NCI-H345 treated with DMSO at 0.1 percent for 48 hours (cell line): ENCODE data around the gene MVB12B.
"Not testable (repeated sequence)": the region's sequence is repeated elsewhere in the genome, so short reads cannot be mapped to it uniquely, and the experiment has no call there.

Experiments
- DNase-seq: peaks from one replicate; lab custom pipeline; 2025; ENCODE audit not compliant: unreplicated experiment; lab: John Stamatoyannopoulos, UW

Gene MVB12B

DNA sequence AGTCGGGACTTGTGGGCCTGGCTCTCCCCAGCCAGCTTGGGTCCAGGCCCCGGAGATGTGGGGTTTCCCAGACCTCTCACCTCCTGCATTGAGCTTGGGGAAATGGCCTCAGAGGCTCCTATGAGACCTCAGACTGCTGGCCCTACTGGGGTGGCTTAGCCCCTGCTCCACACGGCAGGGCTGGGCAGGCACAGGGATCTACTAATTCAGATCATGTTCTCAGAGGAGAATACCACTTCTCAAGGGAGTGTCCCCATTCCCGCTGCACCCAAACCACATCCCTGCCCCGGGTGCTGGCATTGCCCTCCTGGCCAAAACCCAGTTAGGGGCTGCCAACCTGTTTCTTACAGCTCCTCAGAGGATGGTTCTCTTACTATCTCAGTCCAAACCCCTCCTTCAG is 205.0 kb downstream of the MVB12B start:
- DNase-seq = no peak

DNA sequence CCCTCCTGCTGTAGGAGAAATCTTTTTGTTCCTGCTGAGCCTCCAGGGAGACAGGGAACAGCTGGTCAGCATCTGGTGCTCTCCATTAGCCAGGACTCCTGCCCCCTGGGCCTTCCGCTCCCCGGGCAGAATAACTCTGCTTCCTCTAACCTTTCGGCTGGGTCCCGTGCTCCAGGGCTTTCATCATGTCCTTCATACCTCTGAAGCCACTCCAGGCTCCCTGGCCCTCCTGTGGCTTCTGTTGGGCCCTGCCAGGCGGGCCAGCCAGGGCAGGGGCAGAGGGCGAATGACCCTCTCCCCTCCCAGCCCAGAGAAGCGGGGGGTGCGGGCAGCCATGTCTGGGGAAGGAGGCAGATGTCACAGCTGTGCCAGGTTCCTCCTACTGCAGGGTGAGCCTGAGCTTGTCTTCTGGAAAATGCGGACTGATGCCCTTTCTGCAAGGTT is 205.4 kb downstream of the MVB12B start:
- no peak for DNase-seq

DNA sequence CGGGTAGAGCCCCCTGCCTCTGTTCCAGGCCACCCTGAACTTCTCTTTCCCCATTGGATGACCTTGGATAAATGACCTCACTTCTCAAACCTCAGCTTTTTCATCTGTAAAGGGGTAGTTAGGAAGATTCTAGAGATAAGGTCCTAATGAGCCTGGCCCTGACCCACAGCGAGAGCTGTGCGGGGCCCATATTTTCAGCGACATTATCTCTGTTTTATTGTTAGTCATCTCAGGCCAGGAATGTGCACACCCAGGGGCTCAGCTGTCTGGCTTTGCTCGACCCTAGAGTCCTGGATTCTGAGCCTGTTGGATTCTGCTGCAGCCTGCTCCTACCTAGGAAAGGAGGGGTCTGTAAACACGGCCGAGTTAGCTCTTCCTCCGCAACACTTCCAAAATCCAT is 205.9 kb downstream of the MVB12B start:
- no peak for DNase-seq

DNA sequence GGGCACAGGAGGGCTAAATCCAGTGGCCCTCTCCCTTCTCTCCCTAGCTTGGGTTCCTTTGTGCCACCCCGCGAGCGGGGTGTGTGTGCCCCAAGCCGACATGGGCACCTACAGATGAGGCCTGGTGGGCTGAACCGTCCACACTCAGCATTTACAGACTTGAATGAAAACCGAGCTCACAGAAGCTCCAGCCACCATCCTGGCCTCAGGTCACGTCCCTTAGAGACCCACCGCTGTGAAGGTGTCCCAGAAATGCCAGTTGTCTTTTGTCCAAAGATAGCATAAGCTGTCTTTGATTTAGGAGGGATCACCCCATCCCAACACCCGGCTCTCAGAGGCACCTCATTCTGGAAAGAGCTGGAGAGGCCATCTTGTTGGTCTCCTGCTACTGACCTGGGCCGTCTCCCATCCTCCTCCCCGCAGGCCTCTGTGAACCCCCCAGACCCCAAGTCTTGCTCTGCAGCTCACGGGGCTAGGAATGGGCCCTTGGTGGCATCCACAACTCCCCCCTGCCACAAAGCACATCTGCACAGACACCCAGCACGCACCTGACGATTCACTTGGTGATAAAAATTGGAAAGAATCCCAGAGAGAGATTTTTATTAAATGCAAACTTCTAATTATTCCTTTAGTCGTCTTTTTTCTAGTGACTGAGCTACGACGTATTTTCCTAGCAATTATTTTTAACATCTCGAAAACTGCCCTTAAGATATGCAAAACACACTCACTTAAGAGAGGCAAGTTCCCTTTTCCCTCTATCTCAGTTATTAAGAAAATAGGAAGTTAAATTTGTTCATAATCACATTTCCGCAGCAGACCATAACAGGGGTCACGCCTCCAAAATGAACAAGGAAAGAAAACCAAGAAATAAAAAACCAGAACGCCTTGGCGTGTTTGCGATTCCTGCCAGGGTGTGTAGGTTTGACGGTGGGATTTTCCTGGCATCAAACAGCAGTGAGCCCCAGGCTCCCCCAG is 206.6 kb downstream of the MVB12B start:
- DNase-seq = no peak

DNA sequence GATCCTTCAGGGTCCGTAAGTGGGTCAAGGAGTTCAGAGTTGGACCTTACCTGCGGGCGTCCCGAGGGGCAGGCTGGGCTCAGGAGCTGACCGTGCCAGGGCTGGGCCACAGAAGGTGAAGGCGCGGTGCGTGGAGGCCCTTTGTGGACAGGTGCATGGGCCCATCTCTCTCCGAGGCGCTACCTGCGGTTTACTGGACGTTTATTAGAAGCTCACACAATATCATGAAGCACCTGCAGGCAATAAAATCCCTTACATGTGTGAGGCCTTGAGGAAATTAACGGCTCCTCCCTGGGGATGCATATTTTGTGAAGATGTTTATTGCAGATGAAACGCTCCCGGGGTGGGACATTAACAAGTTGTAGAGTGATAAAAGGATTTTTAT is 207.3 kb downstream of the MVB12B start:
- DNase-seq = no peak

DNA sequence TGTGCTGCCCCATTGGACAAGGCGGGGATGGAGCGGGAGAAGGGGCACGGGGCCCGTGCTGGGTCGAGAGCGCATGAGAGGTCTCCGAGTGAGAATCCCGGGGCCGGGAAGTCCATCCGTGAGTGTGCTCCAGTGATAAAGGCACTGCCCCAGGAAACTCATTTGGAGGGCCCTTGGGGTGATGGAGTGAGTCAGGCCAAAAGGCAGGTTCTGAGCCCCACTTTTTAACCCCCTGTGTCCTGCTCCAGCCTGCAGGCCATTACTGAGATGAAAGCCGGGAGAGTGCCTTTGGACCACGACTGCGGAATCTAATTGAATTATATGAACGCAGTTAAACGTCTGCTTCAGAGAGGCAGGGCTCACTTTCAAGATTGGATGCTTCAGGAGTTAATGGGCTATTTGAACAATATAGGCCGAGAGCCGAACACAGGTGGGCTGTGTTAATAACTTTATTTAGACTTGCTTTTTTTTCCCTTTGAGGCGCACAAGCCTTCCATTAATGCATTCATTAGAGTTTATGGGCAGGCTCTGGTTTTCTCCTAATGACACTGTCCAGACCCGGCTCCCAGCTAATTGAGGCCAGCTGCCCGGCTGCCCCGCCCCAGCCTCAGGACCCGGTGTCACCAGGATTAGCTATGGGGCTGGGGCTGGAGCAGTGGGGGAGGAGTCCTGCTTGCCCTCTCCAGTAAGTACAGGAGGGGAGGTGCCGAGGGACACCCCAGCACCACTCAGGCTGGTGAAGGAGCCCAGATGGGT is 208.0 kb downstream of the MVB12B start:
- no peak for DNase-seq

DNA sequence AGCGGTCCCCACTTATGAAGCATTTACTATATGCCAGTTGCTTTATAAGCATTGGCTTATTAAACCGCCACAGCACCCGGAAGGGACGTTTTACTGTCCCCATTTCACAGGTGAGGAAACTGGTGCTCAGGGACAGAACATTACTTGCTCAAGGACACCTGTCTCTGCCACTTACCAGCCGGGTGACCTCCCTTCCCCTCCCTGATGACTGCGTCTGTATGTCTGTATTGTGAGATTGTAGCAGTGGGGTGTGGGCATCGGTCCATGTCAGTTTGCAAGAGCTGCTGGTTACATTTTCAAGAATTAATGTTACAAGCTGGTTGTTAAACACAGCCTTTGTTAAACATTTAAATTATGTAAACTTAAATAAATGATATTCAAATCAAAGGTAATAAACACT is 209.5 kb downstream of the MVB12B start:
- no peak for DNase-seq

DNA sequence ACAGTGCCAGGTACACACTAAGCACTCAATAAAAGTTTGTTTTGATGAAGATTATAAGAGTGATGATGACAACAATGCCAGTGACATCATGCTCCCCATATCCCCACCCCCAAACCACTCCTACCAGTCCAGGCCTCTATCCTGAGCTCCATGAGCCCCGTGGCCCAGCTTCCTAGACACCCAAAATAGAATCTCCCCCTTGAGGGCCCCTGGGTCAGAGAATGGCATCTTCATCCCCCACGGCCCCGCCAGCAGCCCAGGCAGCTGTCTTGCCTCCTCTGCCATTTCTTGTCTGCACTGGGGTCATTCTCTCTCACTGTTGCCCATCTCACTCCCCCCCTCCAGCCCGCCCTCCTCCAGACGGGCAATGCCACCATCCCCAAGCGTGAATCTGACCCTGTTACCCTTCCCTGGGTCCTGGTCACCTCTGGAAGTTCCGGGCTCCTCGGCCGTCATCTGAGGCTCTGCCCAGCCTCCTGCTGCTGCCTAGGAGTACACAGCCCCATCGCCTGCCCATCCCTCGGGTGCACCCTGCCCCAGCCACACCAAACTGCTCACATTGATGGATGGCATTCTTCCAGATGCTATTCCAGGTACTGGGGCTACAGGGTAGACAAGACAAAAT is 210.3 kb downstream of the MVB12B start:
- DNase-seq = no peak

DNA sequence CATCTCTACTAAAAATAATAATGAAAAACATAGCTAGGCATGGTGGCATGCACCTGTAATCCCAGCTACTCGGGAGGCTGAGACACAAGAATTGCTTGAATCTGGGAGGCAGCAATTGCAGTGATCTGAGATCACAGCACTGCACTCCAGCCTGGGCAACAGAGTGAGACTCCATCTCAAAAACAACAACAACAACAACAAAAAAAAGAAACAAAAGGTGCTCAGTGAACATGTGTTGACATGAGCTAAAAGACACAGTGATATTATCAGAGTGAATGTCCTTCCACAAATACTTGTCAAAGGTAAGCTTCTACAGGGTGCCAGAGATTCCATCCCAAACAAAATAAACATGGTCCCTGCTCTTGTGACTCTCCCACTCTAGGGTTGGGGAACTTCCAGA is 211.9 kb downstream of the MVB12B start:
- DNase-seq = no peak

DNA sequence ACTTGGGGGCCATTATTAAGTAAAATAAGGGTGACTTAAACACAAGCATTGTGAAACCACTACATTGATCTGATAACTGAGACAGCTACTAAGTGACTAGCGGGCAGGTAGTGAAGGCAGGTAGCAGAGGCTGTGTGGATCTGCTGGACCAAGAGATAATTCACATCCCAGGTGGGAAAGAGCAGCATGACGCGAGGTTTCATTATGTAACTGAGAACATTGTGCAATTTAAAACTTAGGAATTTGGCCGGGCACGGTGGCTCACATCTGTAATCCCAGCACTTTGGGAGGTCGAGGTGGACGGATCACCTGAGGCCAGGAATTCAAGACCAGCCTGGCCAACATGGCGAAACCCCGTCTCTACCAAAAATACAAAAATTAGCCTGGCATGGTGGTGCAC is 213.8 kb downstream of the MVB12B start:
- not testable (repeated sequence) for DNase-seq

DNA sequence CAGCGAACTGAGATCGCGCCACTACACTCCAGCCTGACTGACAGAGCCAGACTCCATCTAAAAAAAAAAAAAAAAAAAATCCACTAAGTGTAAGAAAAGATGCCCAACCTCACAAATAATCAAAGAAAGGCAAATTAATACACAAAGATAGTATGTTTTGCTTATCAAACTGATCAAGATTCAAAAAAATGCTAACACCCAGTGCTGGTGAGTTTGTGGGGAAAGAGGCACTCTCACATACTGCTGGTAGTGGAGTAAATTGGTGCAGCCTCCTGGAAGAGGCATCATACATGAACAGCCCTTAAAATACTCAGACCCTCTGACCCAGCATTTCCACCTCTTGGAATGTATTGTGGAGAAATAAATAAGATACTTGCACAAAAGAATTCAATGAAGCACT is 216.9 kb downstream of the MVB12B start:
- no peak for DNase-seq

DNA sequence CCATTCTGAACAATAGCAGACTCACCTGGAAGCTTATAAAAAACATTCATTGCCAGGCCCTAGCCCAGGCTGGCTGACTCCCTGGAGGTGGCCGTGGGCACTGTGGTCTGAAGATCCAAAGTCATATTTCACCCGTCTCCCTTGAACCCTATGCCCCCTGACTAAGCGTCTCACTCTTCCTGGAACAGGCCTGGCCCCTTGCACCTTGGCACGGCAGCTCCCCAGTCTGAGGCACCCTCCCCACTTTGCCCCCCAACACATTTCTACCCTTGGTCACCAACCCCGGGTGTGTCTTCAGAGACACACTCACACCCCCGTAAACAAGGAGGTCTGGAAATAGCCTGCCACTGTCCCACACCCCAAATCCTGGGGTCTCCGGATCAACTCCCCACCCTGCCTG is 218.5 kb downstream of the MVB12B start:
- no peak for DNase-seq

DNA sequence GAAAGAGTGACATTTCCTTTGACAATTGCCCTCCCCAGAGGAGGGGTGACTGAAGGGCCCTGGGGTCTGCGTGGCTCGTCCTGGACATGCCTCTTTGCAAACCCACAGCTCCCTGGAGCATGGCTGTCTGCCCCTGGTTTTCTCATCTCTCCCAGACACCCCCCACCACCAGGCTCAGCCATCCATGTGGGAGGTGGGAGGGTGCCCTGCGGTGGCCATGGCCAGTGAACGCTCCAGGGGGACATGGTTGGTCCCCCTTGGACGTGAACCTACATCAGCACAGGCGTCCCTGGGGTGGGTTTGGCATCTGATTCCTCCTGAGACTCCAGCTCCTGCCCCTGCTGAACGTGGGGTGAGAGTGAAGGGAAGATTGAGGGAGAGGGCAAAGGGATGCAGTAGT is 219.4 kb downstream of the MVB12B start:
- DNase-seq = no peak

DNA sequence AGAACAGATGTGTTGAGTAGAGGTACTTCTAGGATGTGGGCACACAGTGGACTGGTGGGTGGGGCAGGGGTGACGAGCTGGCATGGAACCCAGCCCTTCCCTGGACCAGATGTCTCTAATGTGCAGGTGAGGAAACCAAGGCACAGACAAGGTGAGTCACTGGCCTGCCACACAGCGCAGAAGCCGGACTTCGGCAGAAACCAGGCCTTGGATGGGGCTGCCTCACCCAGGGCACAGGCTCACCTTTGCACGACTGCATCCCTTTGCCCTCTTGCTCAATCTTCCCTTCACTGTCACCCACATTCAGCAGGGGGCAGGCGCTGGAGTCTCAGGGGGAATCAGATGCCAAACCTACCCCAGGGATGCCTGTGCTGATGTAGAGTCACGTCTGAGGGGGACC is 221.7 kb downstream of the MVB12B start:
- DNase-seq = no peak

DNA sequence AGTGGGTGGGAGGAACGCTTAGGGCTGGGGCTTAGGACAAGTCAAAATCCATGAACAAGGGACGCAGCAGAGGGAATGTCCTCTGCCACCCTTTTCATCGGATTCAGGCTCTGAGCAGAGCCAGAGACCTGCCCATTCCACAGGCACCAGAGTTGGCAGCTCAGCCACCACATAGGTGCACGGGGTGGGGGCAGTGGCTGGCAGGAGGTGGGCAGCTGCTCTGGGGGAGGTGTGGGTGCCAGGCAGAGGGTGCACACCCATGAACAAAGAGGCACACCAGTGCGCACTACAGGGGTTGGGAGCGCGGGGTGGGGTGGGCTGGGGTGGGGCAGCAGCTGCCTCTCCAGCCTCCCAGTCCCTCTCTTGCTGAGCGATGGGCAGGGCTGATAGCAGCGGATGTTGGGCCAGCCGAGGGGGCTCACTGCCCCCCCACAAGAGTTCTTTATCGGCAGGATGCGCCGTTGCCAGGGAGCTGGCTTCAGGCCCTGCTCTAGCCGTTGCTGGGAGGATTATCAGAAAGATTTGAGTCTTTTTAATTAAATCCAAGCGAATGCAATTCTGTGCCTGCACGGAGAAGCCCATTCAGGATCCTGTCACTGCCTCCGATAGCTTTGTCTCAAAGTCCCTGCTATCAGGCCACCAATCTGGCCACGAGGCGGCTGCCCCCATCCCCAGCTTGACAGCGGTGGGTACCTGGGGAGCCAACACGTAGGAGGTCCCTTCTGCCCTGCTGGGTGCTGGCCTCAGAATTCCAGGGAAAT is 222.8 kb downstream of the MVB12B start:
- no peak for DNase-seq

DNA sequence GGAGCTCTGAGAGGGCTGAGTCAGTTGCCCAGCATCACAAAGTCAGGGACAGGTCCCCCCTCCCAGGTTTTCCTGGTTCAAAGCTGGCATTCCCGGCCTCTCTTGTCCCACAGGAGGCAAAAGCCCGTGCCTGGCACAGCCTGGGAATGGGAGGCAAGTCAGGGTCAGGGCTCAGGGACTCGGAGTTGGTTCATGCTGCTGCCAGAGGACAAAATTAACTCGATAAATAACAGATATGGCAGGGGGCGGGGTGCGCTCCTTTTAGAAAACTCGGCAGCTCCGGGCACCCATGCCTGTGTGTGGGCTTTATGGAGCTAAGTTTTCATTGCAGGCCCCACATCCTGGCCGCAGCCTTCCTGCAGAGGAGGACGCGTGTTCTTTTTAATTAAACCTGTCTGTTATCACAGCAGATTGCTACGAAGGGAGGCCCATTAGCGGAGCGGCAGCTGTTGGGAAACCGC is 224.3 kb downstream of the MVB12B start:
- DNase-seq = no peak

DNA sequence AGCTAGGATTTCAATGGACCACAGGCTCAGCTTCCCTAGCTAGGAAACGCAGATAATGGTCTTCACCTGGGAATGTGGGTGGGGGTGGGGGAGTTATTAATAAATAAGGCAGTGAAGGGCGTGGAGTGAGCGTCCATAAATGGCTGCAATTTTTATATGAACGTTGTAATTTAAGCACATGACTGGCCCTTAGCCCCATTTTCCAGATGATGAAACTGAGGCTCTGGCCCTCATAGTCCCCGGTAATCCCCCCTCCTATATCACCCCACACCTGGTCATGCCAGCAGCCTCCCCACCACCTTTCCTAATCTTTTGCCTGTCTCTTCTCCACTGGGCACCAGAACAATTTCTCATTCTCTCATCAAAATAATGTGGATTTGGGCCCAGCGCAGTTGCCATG is 225.2 kb downstream of the MVB12B start:
- no peak for DNase-seq

DNA sequence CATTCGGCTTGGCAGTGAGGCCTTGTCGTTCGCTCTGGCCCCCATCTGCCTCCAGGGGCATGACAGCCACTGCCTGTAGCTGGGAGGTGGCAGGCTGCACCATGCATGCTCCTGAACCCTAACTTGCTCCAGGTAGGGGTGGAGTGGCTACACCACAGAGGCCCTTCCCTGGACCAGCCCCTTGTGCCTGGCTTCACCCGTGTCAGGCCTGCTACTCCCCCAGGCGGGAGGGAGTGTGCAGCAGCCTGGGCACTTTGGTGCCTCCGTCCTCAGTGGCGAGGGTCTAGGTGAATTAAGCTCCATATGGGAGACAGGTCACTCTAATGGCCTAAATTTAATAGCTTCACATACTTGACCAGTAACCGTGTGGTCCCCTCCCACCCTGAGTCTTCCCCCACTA is 227.7 kb downstream of the MVB12B start:
- no peak for DNase-seq

DNA sequence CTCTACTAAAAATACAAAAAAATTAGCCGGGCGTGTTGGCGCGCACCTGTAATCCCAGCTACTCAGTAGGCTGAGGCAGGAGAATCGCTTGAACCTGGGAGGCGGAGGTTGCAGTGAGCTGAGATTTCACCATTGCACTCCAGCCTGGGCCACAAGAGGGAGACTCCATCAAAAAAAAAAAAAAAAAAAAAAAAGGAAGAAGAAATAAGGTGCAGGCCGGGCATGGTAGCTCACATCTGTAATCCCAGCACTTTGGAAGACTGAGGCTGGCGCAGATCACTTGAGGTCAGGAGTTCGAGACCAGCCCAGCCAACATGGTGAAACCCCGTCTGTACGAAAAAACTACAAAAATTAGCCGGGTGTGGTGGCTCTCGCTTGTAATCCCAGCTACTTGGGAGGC is 228.8 kb downstream of the MVB12B start:
- not testable (repeated sequence) for DNase-seq
